GM10847 (cell line): Measurements from ENCODE around the gene PLOD1.

ENCODE experiments used
- POLR2A ChIP-seq: IDR thresholded peaks from 2 replicates; pipeline ENCODE4 v1.6.1; 2011; ENCODE audit not compliant: insufficient read length; ENCODE audit errors: extremely low read depth

PLOD1 gene

DNA sequence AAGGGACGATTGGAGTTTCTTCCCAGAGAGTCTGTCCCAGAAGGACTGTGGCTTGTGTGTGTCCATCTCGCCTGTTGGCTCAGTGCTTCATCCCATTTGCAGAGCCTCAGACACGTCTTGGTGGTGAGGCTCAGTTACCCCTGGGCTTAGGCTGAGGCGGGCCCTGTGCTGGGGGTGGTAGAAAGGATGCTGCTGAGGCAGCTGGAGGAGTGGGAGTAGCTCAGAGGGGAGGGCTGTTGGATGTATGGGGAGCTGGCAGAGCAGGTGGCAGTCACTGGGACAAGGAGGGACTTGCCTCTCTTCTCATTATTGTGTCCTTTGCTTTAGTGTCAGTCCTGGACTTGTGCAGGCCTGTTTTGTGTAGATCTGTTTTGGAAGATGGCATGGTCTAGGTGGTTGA lies 77.5 kb downstream of the PLOD1 start:
- TF ChIP-seq POLR2A, result no peak

DNA sequence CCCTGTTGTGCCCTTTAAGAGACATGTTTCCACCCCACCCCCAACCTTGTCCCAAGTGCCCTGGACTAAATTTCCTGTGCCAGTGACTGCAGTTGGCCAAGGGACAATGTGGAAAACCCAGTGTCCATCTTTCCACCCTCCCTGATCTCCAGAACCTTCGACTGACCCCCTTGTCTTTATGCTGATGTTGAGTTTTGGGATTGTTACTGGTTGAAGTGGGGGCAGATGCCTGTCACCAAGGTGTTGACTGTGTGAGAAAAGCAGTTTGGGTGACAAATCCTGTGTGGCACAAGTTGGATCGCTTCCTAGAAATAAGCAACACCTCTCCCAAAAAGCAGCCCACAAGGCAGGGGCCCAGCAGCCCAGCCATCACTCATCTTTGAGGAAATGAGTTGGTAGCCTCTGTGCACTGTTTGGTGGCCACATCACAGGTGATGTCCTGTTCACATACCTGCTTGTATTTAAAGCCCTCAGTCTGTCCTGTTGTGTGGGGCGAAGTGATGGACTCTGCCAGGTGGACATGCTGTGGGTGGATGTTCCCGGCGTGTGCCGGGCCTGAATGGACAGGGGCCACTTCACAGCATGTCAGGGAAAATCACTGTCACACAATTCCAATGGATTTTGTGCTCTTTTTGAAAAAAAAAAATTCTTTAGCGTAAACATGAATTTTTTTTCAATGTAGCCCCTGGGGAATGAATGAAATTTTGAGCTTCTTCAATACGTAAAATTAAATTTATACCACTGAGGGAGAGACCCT lies 78.2 kb downstream of the PLOD1 start:
- TF ChIP-seq POLR2A, result no peak

DNA sequence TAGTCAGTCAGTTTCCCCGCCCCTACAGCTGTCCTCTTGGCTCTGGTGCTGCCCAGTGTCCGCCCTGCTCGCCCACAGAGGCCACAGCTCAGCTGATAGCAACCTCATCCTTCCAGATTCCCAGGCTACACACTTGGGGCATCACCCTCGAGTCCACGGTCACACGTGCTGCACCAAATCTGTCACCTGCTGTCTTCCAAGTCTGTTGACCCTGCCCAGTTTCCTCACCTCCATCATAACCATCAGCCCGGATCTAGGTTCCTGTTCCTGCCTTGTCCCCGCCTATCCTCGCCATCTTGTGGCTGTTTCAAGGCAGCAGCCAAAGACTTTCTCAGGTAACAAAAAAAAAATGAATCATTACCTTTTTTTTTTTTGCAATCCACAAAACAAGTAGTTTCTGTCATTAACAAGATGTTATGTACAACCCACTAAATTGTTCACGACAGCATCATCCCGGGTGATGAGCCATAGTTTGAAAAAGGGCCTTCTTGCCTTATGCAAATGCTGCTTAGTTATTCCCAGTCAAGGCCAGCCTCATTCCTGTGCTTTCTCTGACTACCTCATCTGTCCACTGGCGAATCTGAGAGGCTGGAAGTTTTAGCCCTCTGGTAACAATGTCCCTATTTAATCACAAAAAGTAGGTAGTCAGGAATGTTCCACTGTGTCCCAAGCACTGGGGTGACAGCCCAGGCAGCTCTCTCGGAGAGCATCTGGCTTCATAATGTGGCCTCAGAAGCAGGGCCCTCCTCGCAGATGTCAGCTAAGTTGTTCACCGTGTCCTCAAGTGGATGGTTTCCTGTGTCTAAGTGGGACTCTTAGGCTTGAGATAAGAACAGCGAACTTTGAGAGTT lies 79.8 kb downstream of the PLOD1 start:
- TF ChIP-seq POLR2A, result no peak

DNA sequence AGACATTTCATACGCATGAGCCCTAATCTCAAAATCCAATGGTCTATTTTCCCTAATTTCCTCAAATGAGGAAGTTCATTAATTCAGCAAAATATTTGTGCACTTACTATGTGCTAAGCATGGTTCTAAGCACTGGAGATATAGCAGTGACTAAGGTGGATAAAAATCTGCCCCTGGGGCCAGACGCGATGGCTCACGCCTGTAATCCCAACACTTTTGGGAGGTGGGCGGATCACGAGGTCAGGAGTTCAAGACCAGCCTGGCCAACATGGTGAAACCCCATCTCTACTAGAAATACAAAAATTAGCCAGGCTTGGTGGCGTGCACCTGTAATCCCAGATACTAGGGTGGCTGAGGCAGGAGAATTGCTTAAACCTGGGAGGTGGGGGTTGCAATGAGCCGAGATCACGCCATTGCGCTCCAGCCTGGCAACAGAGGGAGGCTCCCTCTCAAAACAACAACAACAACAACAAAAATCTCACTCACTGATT lies 80.5 kb downstream of the PLOD1 start:
- no peak for TF ChIP-seq POLR2A

DNA sequence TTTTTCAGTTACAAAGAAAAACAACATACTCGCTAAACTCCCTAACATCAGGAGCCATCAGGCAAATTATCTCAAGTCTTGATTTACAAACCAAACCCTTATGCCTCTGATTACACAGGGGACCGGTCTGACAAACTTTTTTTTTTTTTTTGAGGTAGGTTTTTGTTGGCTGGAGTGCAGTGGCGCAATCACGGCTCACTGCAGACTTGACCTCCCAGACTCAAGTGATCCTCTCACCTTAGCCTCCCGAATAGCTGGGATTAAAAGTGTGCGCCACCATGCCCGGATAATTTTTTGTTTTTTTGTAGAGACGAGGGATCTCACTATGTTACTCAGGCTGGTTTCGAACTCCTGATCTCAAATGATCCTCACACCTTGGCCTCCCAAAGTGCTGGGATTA lies 81.0 kb downstream of the PLOD1 start:
- TF ChIP-seq POLR2A, result no peak

DNA sequence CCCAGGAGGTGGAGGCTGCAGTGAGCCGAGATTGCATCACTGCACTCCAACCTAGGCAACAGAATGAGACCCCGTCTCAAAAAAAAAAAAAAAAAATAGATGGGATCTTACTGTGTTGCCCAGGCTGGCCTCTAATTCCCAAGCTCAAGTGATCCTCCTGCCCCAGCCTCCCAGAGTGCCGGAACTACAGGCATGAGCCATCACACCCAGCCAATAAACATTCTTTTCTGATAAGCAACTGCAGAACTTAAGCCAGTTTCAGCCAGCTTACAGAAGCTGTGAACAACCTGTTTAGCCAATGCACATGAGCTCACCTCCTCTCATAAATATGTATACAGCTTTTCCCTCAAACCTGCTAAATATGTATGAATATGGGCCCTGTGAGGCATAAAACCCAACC lies 81.7 kb downstream of the PLOD1 start:
- TF ChIP-seq POLR2A, result no peak

DNA sequence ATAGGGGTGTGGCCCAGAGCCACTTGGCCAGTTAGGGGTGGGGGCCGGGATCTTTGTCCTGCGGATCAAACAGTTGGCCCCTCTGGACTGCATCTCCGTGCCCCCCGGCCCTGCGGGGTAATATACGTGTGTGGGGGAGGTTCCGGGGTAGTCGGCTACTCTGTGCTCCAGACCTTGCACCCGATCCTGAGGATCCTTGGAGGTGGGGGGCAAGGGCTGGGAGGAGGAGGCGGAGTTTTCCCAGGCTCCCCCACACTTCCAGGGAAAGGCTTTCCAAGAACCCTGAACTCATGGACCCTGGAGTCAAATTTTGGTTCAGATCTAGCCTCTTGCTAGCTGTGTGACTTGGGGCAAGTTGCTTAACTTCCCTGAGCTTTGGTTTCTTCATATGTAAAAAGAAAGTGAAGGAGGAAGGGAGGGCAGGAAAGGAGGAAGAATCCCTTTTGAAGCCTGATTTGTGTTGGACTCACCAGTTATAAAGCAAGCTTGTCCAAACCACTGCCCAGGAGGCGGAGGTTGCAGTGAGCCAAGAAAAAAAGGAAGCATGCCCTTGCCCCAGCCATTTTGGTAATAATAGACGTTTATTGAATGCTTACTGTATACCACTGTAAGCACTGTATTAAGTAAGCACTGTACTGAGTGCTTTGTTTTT lies 85.5 kb downstream of the PLOD1 start:
- TF ChIP-seq POLR2A, result no peak

DNA sequence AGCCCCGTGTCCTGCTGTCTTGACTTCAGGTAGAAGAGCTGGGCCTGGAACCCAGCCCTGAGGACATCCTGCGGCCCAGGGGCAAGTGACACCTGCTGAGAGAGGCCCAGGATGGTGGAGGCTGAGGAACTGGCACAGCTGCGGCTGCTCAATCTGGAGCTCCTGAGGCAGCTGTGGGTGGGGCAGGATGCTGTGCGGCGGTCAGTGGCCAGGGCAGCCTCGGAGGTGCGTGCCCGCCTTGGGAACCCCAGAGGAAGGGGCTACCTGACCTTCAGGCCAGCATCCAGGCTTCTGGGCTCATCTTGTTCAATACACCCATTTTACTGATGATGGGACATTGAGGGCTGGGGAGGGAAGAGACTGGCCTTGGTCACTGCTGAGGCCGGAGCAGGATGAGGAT lies 87.1 kb downstream of the PLOD1 start:
- TF ChIP-seq POLR2A, result no peak

DNA sequence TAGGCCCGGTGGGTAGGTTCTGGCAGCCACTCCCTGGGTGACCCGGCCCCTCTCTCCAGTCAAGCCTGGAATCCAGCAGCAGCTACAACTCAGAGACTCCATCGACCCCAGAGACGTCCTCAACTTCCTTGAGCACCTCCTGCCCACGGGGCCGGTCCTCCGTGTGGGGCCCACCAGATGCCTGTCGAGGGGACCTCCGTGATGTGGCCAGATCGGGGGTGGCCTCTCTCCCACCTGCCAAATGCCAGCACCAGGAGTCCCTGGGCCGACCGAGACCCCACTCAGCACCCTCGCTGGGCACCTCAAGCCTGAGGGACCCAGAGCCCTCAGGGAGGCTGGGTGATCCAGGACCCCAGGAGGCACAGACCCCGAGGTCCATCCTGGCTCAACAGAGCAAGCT lies 87.5 kb downstream of the PLOD1 start:
- TF ChIP-seq POLR2A, result no peak
